Liver (tissue), 3 donors: Measurements from ENCODE around the gene HNRNPUL2.

Experiments
- EGR1 ChIP-seq, 2 donors: IDR thresholded peaks; 2 replicates each; pipeline ENCODE4 v1.6.1; 2016 to 2018; ENCODE audit warnings: antibody characterized with exemption in 2 of 2, low read depth in 2 of 2
- GABPA ChIP-seq, 2 donors: IDR thresholded peaks in 1 of 2; conservative IDR thresholded peaks in 1 of 2; 2 replicates each; pipeline ENCODE4 v1.6.1; 2016; ENCODE audit warnings: antibody characterized with exemption in 2 of 2, mild to moderate bottlenecking in 1 of 2, moderate library complexity in 1 of 2
- JUND ChIP-seq, 2 donors: IDR thresholded peaks; 2 replicates each; pipeline ENCODE4 v1.6.1; 2016; ENCODE audit warnings: antibody characterized with exemption in 2 of 2
- YY1 ChIP-seq: IDR thresholded peaks from 2 replicates; pipeline ENCODE4 v1.6.1; 2016; ENCODE audit warnings: antibody characterized with exemption, mild to moderate bottlenecking
- TF ChIP-seq, protein P1 (sequence below): fragments of 150-350 bp; IDR thresholded peaks from 2 replicates; pipeline ENCODE4 v1.5.1; 2017; ENCODE audit warnings: improper control_type of control experiment, low read depth, low read length; ENCODE audit not compliant: missing input control
- TF ChIP-seq, protein P2 (sequence below): IDR thresholded peaks from 2 replicates; pipeline ENCODE4 v1.6.1; 2016; ENCODE audit warnings: antibody characterized with exemption, mild to moderate bottlenecking
- TF ChIP-seq, protein P3 (sequence below): IDR thresholded peaks from 2 replicates; pipeline ENCODE4 v1.6.1; 2016; ENCODE audit warnings: antibody characterized with exemption
- donor health status: healthy.
- donor health status: healthy.

DNA sequence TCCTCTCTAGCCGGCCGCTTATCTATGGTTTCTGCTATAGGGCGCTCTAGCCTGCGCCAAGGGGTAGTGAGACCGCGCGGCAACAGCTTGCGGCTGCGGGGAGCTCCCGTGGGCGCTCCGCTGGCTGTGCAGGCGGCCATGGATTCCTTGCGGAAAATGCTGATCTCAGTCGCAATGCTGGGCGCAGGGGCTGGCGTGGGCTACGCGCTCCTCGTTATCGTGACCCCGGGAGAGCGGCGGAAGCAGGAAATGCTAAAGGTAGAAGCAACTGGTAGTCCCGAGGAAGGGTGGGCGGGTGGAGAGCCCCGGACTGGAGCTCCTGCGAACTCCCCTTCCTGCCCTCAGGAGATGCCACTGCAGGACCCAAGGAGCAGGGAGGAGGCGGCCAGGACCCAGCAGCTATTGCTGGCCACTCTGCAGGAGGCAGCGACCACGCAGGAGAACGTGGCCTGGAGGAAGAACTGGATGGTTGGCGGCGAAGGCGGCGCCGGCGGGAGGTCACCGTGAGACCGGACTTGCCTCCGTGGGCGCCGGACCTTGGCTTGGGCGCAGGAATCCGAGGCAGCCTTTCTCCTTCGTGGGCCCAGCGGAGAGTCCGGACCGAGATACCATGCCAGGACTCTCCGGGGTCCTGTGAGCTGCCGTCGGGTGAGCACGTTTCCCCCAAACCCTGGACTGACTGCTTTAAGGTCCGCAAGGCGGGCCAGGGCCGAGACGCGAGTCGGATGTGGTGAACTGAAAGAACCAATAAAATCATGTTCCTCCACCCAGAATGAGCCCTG, 55.5 kb downstream of the HNRNPUL2 start, which contains the start of the genes LBHD1 and UQCC3:
- TF ChIP-seq, protein P1, sequence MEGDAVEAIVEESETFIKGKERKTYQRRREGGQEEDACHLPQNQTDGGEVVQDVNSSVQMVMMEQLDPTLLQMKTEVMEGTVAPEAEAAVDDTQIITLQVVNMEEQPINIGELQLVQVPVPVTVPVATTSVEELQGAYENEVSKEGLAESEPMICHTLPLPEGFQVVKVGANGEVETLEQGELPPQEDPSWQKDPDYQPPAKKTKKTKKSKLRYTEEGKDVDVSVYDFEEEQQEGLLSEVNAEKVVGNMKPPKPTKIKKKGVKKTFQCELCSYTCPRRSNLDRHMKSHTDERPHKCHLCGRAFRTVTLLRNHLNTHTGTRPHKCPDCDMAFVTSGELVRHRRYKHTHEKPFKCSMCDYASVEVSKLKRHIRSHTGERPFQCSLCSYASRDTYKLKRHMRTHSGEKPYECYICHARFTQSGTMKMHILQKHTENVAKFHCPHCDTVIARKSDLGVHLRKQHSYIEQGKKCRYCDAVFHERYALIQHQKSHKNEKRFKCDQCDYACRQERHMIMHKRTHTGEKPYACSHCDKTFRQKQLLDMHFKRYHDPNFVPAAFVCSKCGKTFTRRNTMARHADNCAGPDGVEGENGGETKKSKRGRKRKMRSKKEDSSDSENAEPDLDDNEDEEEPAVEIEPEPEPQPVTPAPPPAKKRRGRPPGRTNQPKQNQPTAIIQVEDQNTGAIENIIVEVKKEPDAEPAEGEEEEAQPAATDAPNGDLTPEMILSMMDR: no peak
- TF ChIP-seq, protein P2, sequence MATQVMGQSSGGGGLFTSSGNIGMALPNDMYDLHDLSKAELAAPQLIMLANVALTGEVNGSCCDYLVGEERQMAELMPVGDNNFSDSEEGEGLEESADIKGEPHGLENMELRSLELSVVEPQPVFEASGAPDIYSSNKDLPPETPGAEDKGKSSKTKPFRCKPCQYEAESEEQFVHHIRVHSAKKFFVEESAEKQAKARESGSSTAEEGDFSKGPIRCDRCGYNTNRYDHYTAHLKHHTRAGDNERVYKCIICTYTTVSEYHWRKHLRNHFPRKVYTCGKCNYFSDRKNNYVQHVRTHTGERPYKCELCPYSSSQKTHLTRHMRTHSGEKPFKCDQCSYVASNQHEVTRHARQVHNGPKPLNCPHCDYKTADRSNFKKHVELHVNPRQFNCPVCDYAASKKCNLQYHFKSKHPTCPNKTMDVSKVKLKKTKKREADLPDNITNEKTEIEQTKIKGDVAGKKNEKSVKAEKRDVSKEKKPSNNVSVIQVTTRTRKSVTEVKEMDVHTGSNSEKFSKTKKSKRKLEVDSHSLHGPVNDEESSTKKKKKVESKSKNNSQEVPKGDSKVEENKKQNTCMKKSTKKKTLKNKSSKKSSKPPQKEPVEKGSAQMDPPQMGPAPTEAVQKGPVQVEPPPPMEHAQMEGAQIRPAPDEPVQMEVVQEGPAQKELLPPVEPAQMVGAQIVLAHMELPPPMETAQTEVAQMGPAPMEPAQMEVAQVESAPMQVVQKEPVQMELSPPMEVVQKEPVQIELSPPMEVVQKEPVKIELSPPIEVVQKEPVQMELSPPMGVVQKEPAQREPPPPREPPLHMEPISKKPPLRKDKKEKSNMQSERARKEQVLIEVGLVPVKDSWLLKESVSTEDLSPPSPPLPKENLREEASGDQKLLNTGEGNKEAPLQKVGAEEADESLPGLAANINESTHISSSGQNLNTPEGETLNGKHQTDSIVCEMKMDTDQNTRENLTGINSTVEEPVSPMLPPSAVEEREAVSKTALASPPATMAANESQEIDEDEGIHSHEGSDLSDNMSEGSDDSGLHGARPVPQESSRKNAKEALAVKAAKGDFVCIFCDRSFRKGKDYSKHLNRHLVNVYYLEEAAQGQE: peak; percentile 48
- TF ChIP-seq YY1 (peak; percentile 91), EGR1 (IDR thresholded peaks at IDR 0.05; ENCODE audit: low read depth in 2 of 2) (peak in 1 of 2 donors; percentile 10), GABPA (IDR thresholded peaks at IDR 0.05 in 1 of 2, conservative IDR thresholded peaks at IDR 0.05 in 1 of 2) (peak in 1 of 2 donors; percentile 77), JUND (IDR thresholded peaks at IDR 0.05) (no peak)
- TF ChIP-seq, protein P3, sequence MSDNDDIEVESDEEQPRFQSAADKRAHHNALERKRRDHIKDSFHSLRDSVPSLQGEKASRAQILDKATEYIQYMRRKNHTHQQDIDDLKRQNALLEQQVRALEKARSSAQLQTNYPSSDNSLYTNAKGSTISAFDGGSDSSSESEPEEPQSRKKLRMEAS: no peak
